Astrocyte of the hippocampus (primary cell): ENCODE data around the gene POLD3.
"Not testable (repeated sequence)": the region's sequence is repeated elsewhere in the genome, so short reads cannot be mapped to it uniquely, and the experiment has no call there.

Experiments
- DNase-seq: peaks from one replicate; pipeline ENCODE4 v3.0.0; 2011; ENCODE audit warnings: low read depth, low spot score

Gene POLD3

DNA sequence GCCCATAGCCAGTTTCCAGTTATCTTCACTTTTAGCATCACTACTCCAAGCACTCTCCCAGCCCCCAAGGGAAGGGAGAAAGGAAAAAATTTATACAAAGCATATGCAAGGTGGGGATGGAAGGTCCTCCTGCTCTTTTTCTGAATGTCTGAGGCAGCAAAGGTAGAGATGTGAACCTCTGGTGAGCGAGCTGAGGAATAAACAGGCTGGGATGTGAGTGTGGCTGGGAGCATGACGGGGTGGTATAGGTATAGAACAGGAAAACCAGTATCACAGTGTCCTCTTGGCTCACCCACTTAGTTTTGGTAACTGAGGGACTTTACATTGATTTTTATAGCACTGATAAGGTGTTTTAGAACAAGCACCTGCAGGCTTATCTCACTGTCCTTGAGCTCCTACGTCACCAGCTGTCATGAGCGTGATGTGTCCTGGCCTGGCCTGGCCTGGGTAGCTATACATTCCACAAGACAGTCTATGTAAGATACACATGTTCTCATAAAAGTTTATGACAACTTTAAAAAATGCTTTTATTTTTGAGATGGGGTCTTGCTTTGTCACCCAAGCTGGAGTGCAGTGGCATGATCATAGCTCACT, 10.3 kb upstream of the POLD3 start:
- DNase-seq = no peak

- DNase-seq = no peak
Observed at GRCh38 chr11:74583024-74583624, 9.3 kb upstream of the POLD3 start.

DNA sequence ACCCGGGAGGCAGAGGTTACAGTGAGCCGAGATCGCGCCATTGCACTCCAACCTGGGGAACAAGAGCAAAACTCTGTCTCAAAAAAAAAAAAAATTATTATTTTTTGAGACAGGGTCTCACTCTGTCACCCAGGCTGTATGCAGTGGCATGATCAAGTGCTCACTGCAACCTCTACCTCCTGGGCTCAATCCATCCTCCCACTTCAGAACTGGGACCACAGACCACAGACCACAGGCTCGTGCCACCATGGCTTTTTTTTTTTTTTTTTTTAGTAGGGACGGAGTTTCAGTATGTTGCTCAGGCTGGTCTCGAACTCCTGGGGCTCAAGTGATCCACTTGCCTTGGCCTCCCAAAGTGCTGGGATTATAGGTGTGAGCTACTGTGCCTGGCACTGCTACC, 1.9 kb upstream of the POLD3 start:
- DNase-seq = not testable (repeated sequence)

GRCh38 chr11:74592063-74592440, 330 bp upstream of the POLD3 start:
- no peak for DNase-seq

DNA sequence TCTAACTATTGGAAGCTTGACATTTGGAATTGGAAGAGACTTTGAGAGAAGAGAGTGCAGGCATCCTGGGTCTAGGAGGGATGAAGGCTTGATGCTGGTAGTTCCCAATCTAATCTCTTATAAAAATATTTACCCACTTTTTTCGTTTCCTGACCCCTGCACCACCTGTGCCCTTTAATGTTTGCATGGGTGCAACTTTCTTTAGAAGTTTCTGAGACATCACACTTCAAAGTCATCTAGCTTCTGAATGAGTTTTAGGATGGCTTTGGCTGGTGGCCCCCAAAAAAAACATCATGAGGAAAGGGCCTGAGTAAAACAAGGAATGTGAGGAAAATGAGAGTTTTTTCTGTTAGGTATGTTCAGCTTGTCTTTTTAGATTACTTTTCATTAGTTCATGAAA, 1.1 kb downstream of the POLD3 start:
- no peak for DNase-seq

- DNase-seq = no peak
Observed at GRCh38 chr11:74602637-74603556, 10.5 kb downstream of the POLD3 start.

DNA sequence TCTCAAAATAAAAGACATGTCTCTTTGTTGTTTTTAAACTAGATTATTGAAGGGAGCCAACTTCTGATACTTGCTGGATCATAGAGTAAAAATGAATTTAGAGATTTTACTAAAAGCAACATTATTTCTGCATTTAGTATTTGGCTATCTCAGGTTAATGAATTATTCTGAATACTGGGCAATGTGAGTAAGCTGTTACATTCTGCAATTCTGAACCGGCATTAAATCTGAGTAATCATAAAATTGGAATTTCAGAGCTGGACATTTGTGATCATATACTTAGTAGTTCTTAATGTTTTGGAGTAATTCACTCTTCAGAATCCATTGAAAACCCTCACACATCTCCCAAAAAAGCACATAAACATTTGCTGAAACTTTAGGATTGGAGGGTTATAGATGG, 11.5 kb downstream of the POLD3 start:
- no peak for DNase-seq

GRCh38 chr11:74604311-74604710, 11.9 kb downstream of the POLD3 start:
- DNase-seq = no peak

- no peak for DNase-seq
Observed at GRCh38 chr11:74605403-74605802, 13.0 kb downstream of the POLD3 start.

GRCh38 chr11:74608431-74608830, 16.0 kb downstream of the POLD3 start:
- no peak for DNase-seq

- peak; percentile 54 for DNase-seq
Observed at GRCh38 chr11:74611369-74611861, 19.0 kb downstream of the POLD3 start.

GRCh38 chr11:74612877-74613276, 20.5 kb downstream of the POLD3 start:
- no peak for DNase-seq

DNA sequence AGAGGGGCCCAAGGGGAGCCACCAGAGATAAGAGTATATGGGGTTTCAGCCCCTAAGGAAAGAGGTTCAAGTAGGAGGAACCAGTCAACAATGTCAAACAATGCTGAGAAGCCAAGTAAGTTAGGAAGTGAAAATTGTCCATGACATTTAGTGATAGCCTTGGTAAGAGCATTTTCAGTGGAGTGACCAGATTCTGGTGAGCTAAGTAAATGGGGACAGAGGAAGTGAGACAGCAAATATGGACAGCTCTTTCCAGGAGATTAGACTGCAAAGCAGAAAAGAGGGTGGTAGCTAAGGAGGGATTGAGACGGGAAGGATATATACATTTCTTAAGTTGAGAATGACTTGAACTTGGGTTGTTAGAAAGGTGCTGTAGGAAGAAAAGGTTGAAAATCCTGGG, 22.9 kb downstream of the POLD3 start:
- DNase-seq = no peak

- DNase-seq = no peak
Observed at GRCh38 chr11:74615988-74616387, 23.6 kb downstream of the POLD3 start.

DNA sequence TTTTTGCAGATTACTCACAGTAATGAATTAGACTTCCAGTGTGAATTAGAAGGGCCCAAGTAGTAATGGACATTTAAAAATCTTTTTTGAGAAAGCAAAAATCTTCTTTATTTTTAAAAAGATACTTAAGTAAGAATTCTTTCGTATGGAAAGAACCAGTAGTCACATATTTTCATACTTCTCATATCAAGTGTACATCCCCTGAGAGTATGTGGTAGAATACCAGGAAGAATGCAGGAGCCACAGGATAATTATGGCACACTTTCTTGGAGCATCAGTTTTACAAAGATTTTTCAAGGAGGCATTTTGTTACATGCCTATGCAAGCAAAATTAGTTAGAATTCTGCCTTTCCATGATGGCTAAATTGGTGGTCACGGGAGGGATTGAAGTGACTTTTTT, 28.1 kb downstream of the POLD3 start:
- no peak for DNase-seq

DNA sequence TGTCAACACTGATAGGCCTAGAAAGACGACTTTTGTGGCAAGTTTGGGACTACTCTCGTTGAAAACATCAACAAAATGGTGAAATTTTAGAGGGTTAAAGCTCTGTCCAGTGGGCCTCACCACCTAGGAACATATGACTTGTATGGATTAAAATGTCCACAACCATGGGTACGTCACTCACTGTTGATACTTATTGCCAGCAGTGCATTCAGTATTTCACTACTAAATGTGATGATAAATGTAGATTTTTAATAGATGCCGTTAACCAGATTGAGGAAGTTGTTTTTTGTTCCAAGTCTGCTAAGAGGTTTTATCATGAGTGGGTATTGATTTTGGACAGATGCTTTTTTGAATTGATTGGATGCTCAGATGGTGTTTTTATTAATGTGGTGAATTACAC, 33.7 kb downstream of the POLD3 start:
- DNase-seq = no peak

- DNase-seq = no peak
Observed at GRCh38 chr11:74626604-74627003, 34.2 kb downstream of the POLD3 start.

- DNase-seq = no peak
Observed at GRCh38 chr11:74627381-74627780, 35.0 kb downstream of the POLD3 start.

- DNase-seq = no peak
Observed at GRCh38 chr11:74630043-74630442, 37.7 kb downstream of the POLD3 start.

DNA sequence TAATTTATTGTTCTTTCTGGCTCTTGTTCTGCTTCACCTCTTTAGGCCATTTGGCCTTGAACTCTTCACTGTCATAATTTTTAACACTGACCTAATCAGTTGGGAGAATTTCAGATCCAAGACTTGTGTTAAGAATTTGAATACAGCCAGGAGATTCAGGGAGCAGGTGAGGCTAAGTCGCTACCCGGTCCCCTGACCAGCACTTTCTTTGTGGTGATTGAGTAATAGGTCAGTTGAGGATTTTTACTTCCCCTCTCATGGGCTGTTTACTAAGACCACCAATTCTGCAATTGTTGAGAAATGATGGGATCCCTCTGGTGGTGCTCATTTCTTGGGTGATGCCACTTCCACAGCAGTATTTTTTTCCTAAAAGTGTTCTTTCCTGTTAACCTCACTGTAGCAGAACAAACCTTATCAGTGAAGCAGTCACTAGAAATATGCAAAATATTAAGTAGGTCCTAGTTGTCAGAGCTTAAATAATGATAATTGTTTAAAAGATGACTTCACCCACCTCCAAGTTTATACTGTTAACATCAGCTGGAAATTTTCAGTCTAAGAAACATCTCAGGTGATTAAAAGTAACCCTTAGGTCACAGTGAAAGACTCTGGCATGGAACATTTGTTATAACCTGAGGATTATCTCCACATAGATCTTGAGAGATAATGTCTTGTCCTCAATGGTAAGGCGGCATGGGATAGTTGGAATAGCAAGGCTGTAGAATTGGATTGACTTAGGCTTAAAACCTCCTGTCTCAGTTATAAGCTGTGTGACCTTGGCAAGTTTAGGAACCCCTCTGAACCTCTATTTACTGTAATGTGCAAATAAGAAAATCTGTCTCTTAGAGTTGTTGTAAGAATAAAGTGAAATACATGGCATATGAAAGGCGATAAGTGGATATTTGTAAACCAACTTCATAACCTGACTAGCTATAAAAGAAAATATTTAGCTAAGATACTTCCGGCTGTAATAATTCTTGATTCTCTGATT, 41.3 kb downstream of the POLD3 start:
- DNase-seq = no peak

- DNase-seq = peak; percentile 62
Observed at GRCh38 chr11:74634537-74634936, 42.2 kb downstream of the POLD3 start.
